ENCODE data around the gene CHRNA9. TPM values are rescaled to one million over a fixed set of nuclear protein-coding genes. Genes with fewer than 3 reads are reported as not detected.

Gene CHRNA9
- total and polyA plus RNA-seq, 2 of the 13 experiments (the other 11 are each of a cell fraction or from before 2014, with no cell fraction given) = not detected

GRCh38 chr4:40401631-40402030 is 66.5 kb downstream of the CHRNA9 start:
- no TSS peak for BruUV-seq (replicated peaks)
- ChIA-PET POLR2A (no interaction called here), CTCF (ENCODE audit: low intra/inter-chr PET ratio, low total read pairs) (no interaction called here)
- 0 out of 5 replicates have a peak, but pooled peaks cover 0 to 3% of the 10 kb centered on the region in 2 experiments for H3K27me3 ChIP-seq (ENCODE audit: control insufficient read depth in 1 of 2, insufficient read depth in 2 of 2, low read length in 2 of 2)
- H3K9ac ChIP-seq (ENCODE audit: insufficient read depth, low read depth, low read length) = no peak overlapping the region
- no peaks in the 10 kb centered on the region for H3K36me3 ChIP-seq (replicated peaks in 1 of 2; ENCODE audit: control insufficient read depth in 1 of 2, insufficient read depth in 2 of 2, low read length in 2 of 2)
- no peaks in the 10 kb centered on the region for H3K79me2 ChIP-seq (ENCODE audit: insufficient read depth, low read length)
- ATAC-seq (no peak), DNase-seq (ENCODE audit: low spot score) (no peak), FAIRE-seq (no peak)
- no peak overlapping the region for H3K4me2 ChIP-seq (ENCODE audit: low read depth, low read length)
- 90% methylated on average over 8 of the region's 8 CpGs for WGBS (ENCODE audit: low lambda C conversion rate)
- peaks cover 5% of the 10 kb centered on the region for H3K9me3 ChIP-seq (ENCODE audit: low read length)
- H3K4me1 ChIP-seq (ENCODE audit: insufficient read depth, low read length) = peaks cover 27% of the 10 kb centered on the region
- H2AFZ ChIP-seq (ENCODE audit: low read length) = no peak overlapping the region
- no peaks in the 10 kb centered on the region for H4K20me1 ChIP-seq (ENCODE audit: insufficient read depth, low read length)
- no peak overlapping the region for H3K27ac ChIP-seq (ENCODE audit: extremely low read length, insufficient read depth, low read length)
- H3K4me3 ChIP-seq (replicated peaks in 1 of 3; ENCODE audit: insufficient read depth in 1 of 3, low read depth in 2 of 3, low read length in 3 of 3) = no peak overlapping the region
- in situ Hi-C loops (cut with HindIII; ENCODE audit: extremely low pct_ligation_motif_present, low pct_unique_long_range_greater_than_20kb) = no loop called here
- intact Hi-C loops (cut with micrococcal nuclease; ENCODE audit: unreplicated experiment) = loop anchor here (10.0 kb wide), 1 partner anchor 113 kb away; no protein-coding TSS in a partner anchor
- TF ChIP-seq SKI (IDR thresholded peaks at IDR 0.05; ENCODE audit: partially characterized antibody) (no peak), ZNF713 (CRISPR knock-in tag; IDR thresholded peaks at IDR 0.05) (no peak), PTBP1 (IDR thresholded peaks at IDR 0.05; ENCODE audit: low read depth, low read length, poor library complexity, severe bottlenecking) (no peak), ATF3 (CRISPR knock-in tag; IDR thresholded peaks at IDR 0.05) (no peak), SAFB2 (CRISPR knock-in tag; IDR thresholded peaks at IDR 0.05; ENCODE audit: borderline replicate concordance, low read depth) (no peak), ZNF543 (CRISPR knock-in tag; IDR thresholded peaks at IDR 0.05) (no peak), MZF1 (CRISPR knock-in tag; IDR thresholded peaks at IDR 0.05; ENCODE audit: borderline replicate concordance) (no peak), HMG20B (CRISPR knock-in tag; conservative IDR thresholded peaks at IDR 0.05) (no peak), ZFP36L1 (CRISPR knock-in tag; IDR thresholded peaks at IDR 0.05) (no peak), ZNF337 (CRISPR knock-in tag; IDR thresholded peaks at IDR 0.05; ENCODE audit: borderline replicate concordance, low read depth) (no peak), ZMAT5 (CRISPR knock-in tag; IDR thresholded peaks at IDR 0.05; ENCODE audit: borderline replicate concordance, low read depth) (no peak), BORCS8-MEF2B (CRISPR knock-in tag; IDR thresholded peaks at IDR 0.05) (no peak), TBL1XR1 (IDR thresholded peaks at IDR 0.05; ENCODE audit: borderline replicate concordance, low read length, partially characterized antibody) (no peak), ZMYM3 (CRISPR knock-in tag; IDR thresholded peaks at IDR 0.05) (no peak), ZNF660 (CRISPR knock-in tag; IDR thresholded peaks at IDR 0.05; ENCODE audit: borderline replicate concordance, low read depth) (no peak), KDM3A (CRISPR knock-in tag; IDR thresholded peaks at IDR 0.05; ENCODE audit: low read depth) (no peak)
- TF ChIP-seq, protein P1, sequence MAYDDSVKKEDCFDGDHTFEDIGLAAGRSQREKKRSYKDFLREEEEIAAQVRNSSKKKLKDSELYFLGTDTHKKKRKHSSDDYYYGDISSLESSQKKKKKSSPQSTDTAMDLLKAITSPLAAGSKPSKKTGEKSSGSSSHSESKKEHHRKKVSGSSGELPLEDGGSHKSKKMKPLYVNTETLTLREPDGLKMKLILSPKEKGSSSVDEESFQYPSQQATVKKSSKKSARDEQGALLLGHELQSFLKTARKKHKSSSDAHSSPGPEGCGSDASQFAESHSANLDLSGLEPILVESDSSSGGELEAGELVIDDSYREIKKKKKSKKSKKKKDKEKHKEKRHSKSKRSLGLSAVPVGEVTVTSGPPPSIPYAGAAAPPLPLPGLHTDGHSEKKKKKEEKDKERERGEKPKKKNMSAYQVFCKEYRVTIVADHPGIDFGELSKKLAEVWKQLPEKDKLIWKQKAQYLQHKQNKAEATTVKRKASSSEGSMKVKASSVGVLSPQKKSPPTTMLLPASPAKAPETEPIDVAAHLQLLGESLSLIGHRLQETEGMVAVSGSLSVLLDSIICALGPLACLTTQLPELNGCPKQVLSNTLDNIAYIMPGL (CRISPR knock-in tag; IDR thresholded peaks at IDR 0.05; ENCODE audit: borderline replicate concordance in 1 of 2, low read depth in 1 of 2) = no peak
